HG03139 (cell line): Measurements from ENCODE around the gene TMEM92.

Experiments used
- ATAC-seq: cut with Tn5 transposase; IDR thresholded peaks from one replicate; pipeline ENCODE4 v1.9.1; 2021; ENCODE audit not compliant: unreplicated experiment

Gene TMEM92

DNA sequence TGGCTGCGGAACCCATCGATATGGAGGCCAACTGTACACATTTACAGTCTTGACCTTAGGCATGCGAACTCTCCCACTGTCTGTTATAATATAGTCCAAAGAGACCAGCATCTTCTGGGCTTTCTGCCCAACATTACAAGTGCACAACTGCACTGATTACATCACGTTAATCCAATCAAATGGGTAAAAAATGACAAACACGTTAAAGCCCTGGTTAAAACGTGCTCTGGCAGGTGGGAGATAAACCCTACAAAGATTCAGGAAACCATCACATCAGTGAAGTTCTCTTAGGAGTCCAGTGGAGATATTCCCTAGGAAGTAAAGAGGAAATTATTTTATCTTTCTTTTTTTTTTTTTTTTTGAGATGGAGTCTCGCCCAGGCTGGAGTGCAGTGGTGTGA lies 48.0 kb downstream of the TMEM92 start:
- no peak for ATAC-seq

DNA sequence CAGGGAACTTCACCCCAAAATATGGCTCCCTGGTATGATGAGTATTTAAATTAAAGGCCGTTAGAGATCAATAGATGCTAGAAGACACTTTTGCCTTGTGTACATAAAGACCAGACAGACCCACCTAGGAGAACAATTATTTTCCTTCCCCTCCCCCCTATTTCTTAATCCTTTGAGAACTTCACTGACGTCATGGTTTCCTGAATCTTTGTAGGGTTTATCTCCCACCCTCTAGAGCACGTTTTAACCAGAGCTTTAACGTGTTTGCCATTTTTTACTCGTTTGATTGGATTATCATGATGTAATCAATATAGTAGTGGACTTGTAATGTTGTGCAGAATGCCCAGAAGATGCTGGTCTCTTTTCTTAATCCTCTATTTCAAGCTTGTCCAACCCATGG lies 48.8 kb downstream of the TMEM92 start:
- ATAC-seq, result no peak

DNA sequence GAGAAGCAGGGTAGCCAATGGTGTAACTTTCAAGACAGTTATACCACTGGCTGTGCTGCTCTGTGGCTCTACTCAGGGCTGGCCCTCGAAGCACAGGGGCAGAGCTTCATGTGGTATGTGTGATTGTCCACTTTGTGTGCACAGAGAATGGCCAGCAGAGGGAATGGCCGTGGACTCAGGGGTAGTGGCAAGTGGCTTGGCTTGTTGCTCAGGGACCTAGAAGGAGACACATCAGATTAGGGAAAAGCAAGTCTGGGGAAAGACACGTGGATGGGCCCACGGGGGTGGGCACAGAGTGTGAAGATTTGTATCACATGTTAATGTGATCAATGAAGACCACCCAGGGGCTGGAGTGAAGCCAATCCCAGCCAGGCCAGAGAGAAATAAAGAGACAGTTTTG lies 51.6 kb downstream of the TMEM92 start:
- ATAC-seq, result no peak

DNA sequence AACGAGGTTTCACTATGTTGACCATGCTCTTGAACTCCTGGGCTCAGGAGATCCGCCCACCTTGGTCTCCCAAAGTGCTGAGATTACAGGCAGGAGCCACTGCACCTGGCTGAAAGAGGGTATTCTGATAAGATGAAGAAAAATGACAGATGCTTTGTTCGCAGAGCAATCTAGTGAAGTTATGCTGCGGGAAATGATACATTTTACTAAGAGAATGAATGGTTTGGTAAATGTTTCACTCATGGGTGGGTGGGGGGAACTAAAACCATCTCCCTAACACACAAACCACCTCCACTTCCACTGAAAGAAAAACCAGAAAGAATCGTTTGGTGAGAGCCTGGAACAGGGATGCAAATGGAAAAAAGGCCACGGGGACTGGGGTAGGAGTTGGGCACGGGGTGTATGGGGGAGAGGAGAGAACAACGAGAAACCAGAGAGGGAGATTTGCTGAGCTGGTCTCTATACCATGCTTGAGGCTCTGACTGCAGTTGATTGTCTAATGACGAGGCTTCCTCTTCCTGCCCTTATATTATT lies 52.6 kb downstream of the TMEM92 start:
- ATAC-seq, result no peak

DNA sequence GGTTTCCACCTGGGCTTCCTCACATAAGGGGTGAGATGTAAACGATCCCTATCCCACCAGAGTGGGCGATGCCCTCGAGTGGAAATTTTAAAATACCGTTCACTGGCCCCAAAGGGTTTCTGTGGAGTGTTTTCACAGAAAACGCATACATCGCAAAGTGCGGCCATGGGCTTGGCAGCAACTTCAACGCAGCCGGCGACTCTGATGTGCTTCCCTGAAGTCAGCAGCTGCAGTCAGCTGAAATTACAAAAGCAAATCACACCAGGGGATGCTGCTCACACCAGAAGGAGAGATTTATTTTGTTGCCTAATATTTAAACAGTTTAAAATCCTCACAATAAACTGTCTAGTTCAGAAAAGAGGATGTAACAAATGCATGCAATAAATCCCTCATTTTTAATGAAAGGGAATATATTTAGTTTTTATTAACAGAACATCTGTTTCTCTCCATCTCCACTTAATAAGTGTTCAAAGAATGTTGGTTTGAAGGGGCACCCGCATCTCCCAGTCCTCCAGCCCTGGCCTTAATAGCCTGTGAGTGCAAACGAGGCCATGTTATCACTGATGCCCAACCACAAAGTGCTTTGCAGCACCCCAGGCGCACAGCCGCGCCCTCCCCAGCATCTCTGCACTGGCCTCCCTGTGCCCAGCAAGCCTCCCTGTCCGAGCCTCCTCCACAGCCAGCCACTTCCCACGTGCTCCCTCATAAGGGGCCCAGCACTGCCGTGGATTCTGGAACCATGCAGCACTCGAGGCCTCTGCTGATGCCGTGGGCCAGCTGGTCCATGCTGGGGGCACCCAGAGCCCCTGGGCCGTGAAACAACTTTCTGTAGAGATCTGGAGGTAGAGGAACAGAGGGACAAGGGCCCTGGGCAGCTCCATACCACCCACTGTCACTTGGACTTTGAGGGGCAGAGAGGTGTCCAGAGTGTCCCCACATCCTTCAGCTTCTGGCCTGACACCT lies 54.4 kb downstream of the TMEM92 start:
- no peak for ATAC-seq

DNA sequence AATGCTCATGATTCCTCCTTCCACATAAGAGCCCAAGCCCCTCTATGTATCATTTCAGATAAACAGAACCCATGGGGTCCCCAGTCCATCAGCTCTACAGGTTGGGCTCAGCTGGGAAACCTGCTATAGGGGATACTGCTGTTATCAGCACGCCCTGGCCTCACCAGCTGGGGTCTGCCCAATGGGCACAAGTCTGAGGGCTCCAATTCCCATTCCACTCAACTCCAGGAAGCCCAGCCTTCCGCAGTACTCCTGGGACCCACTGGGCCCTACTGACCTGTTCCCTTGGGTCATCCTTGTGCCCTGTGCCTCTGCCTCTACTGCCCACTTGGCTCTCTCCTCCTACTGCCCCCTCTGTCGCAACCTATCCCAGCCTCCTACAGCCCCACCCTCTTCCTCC lies 55.5 kb downstream of the TMEM92 start:
- ATAC-seq, result no peak

DNA sequence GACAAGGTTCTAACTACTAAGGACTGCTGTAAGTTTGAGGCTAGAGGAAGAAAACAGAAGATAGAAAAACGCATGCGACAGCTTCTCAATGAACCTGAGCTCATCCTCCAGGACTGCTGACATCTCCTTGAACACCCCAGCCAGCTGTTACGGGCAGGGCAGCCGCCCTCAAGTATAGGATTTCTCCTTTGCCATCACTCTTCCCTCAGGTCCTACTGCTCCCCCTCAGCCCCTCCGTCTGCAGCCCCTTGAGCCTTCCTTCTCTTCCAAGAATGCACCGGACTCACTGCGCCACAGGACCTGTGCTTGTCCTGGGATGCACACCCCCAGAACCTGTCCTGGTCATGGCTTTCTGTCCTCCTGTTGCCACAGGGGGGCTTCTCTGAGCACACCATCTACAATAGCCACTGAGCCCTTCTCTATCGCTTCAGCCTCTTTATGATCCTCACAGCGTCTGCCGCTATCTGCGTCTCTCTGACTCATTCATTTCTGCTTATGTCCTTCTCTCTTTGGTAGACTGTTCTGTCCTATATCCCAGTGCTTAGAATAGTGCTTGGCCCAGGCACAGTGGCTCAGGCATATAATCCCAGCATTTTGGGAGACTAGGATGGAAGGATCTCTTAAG lies 56.0 kb downstream of the TMEM92 start:
- no peak for ATAC-seq
